IMR-90 (cell line): Measurements from ENCODE around the gene ZNF320. TPM values are rescaled to one million over a fixed set of nuclear protein-coding genes. Genes with fewer than 3 reads are reported as not detected.
"Not testable (repeated sequence)": the region's sequence is repeated elsewhere in the genome, so short reads cannot be mapped to it uniquely, and the experiment has no call there.

Experiments
- ATAC-seq: fragments of 200-7000 bp; cut with Tn5 transposase; 2 replicates; pipeline ENCODE4 v1.9.1; 2020; ENCODE audit warnings: low read depth, mild to moderate bottlenecking, moderate library complexity
- BruUV-seq: library from RNA; stranded (reverse); fragments of 400-500 nt; replicated peaks from 2 replicates; lab custom pipeline; 2021; lab: Mats Ljungman, UMichigan
- CTCF ChIA-PET: fragments of 300-600 bp; formaldehyde crosslinking; extraction: SDS; loops from one replicate; lab custom pipeline; 2021; ENCODE audit warnings: antibody characterized with exemption; lab: Yijun Ruan, JAX
- POLR2A ChIA-PET: fragments of 300-600 bp; sonication (Branson Sonifier 250); formaldehyde crosslinking; loops from one replicate; lab custom pipeline; 2022; ENCODE audit warnings: antibody characterized with exemption; ENCODE audit not compliant: unreplicated experiment; lab: Charles Lee
- DNase-seq: peaks from one replicate; pipeline ENCODE4 v3.0.0; 2013
- H2AFZ ChIP-seq: replicated peaks from 2 replicates; pipeline ENCODE3; 2013; ENCODE audit warnings: low read length, mild to moderate bottlenecking; ENCODE audit not compliant: poor library complexity
- H2AK5ac ChIP-seq: 2 replicates; pipeline ENCODE4 v1.6.1; 2013; ENCODE audit warnings: low read depth, low read length, inconsistent platforms
- H2AK9ac ChIP-seq: replicated peaks from 2 replicates; pipeline ENCODE3; 2013; ENCODE audit warnings: mild to moderate bottlenecking, low read depth, low read length, moderate library complexity; ENCODE audit not compliant: poor library complexity
- H2BK120ac ChIP-seq: 2 replicates; pipeline ENCODE4 v1.6.1; 2013; ENCODE audit warnings: low read depth, low read length, inconsistent platforms
- H2BK15ac ChIP-seq: 3 replicates; pipeline ENCODE4 v1.6.1; 2013; ENCODE audit warnings: low read depth, low read length, inconsistent platforms
- H2BK20ac ChIP-seq: 2 replicates; pipeline ENCODE4 v1.6.1; 2013; ENCODE audit warnings: low read depth, mild to moderate bottlenecking, inconsistent platforms, low read length, moderate library complexity
- H2BK5ac ChIP-seq: 2 replicates; pipeline ENCODE4 v1.6.1; 2013; ENCODE audit warnings: mild to moderate bottlenecking, low read depth, low read length, inconsistent platforms; ENCODE audit not compliant: poor library complexity, severe bottlenecking
- H3K14ac ChIP-seq: replicated peaks from 2 replicates; pipeline ENCODE4 v1.6.1; 2013; ENCODE audit warnings: low read depth, low read length, inconsistent platforms
- H3K18ac ChIP-seq: 2 replicates; pipeline ENCODE4 v1.6.1; 2013; ENCODE audit warnings: low read depth, low read length, control low read depth
- H3K23ac ChIP-seq: 2 replicates; pipeline ENCODE4 v1.6.1; 2013; ENCODE audit warnings: low read depth, low read length, inconsistent platforms
- H3K27ac ChIP-seq: 2 replicates; pipeline ENCODE4 v1.5.1; 2013; ENCODE audit warnings: mild to moderate bottlenecking, control low read depth, low read length; ENCODE audit not compliant: insufficient read depth
- H3K27me3 ChIP-seq: 2 replicates; pipeline ENCODE4 v1.6.1; 2013; ENCODE audit warnings: low read length; ENCODE audit not compliant: control insufficient read depth, insufficient read depth
- H3K36me3 ChIP-seq: 2 replicates; pipeline ENCODE4 v1.6.1; 2013; ENCODE audit warnings: low read length, mixed read lengths; ENCODE audit not compliant: control insufficient read depth, insufficient read depth
- H3K4ac ChIP-seq: 2 replicates; pipeline ENCODE4 v1.6.1; 2013; ENCODE audit warnings: low read depth, low read length, inconsistent platforms
- H3K4me1 ChIP-seq: 2 replicates; pipeline ENCODE4 v1.6.1; 2013; ENCODE audit warnings: low read length, mixed read lengths; ENCODE audit not compliant: control insufficient read depth, insufficient read depth
- H3K4me2 ChIP-seq: 2 replicates; pipeline ENCODE4 v1.6.1; 2013; ENCODE audit warnings: low read depth, mild to moderate bottlenecking, control low read depth, low read length, moderate library complexity
- H3K4me3 ChIP-seq: 2 replicates; pipeline ENCODE4 v1.5.1; 2013; ENCODE audit warnings: low read depth, mild to moderate bottlenecking, control low read depth, low read length, moderate library complexity; ENCODE audit not compliant: insufficient read depth
- H3K56ac ChIP-seq: 2 replicates; pipeline ENCODE4 v1.6.1; 2013; ENCODE audit warnings: low read length, inconsistent platforms; ENCODE audit not compliant: insufficient read depth; ENCODE audit errors: extremely low read depth
- H3K79me1 ChIP-seq, 2 experiments: 2 replicates each; pipeline ENCODE4 v1.6.1; 2013; ENCODE audit warnings: low read length in 2 of 2, inconsistent platforms in 1 of 2, low read depth in 1 of 2
- H3K9ac ChIP-seq: 2 replicates; pipeline ENCODE4 v1.6.1; 2013; ENCODE audit warnings: low read depth, low read length, control low read depth
- H3K9me1 ChIP-seq: 2 replicates; pipeline ENCODE4 v1.6.1; 2013; ENCODE audit warnings: low read length, inconsistent platforms; ENCODE audit not compliant: insufficient read depth
- H3K9me3 ChIP-seq: 2 replicates; pipeline ENCODE4 v1.6.1; 2013; ENCODE audit warnings: low read length; ENCODE audit not compliant: control insufficient read depth, insufficient read depth
- H4K20me1 ChIP-seq: 2 replicates; pipeline ENCODE4 v1.6.1; 2013; ENCODE audit warnings: low read length, inconsistent platforms; ENCODE audit not compliant: insufficient read depth
- H4K5ac ChIP-seq: 2 replicates; pipeline ENCODE4 v1.6.1; 2013; ENCODE audit warnings: mild to moderate bottlenecking, low read depth, low read length, control low read depth
- H4K8ac ChIP-seq, 2 experiments: 2 replicates each; pipeline ENCODE4 v1.6.1; 2013; ENCODE audit warnings: low read depth in 2 of 2, low read length in 2 of 2, control low read depth in 1 of 2, inconsistent platforms in 1 of 2
- H4K91ac ChIP-seq: 2 replicates; pipeline ENCODE4 v1.6.1; 2013; ENCODE audit warnings: low read depth, low read length, inconsistent platforms; ENCODE audit not compliant: insufficient read depth
- FOS ChIP-seq: fragments of 150-350 bp; IDR thresholded peaks from 2 replicates; pipeline ENCODE4 v1.6.1; 2016; ENCODE audit warnings: low read depth, low read length
- NFE2L2 ChIP-seq: fragments of 150-350 bp; IDR thresholded peaks from 2 replicates; pipeline ENCODE4 v1.6.1; 2016; ENCODE audit warnings: low read depth, mild to moderate bottlenecking, low read length
- RAD21 ChIP-seq: IDR thresholded peaks from 2 replicates; pipeline ENCODE4 v1.6.1; 2012; ENCODE audit warnings: low read length, improper control_type of control experiment
- WGBS, 2 experiments: methylation state at CpG; one replicate each; pipeline versions ENCODE4 v1.1.5 to v1.1.7; 2013; ENCODE audit warnings: missing lambda C conversion rate in 2 of 2; ENCODE audit not compliant: insufficient read length in 1 of 2; ENCODE audit errors: extremely low coverage in 2 of 2; 5-methylcytosine and 5-hydroxymethylcytosine counted together
- dilution Hi-C: fragments of 300-500 bp; cut with HindIII; formaldehyde crosslinking; loops from one replicate; pipeline ENCODE4 v1.14.3; 2018; ENCODE audit warnings: low sequenced_read_pairs; ENCODE audit not compliant: unreplicated experiment
- in situ Hi-C: fragments of 300-500 bp; cut with MboI; formaldehyde crosslinking; loops from 3 replicates; pipeline ENCODE4 v1.14.3; 2019; ENCODE audit warnings: low sequenced_read_pairs, inconsistent platforms, mixed read lengths
- intact Hi-C: fragments of 100-400 bp; cut with micrococcal nuclease; formaldehyde crosslinking; loops from 2 replicates; pipeline ENCODE4 v1.10.0; 2022
- polyA plus RNA-seq, 3 experiments: library from polyadenylated mRNA; depleted of rRNA; stranded (reverse); fragments of >200 nt; gene quantifications; 2 replicates each; pipeline ENCODE4 v1.2.3, GENCODE V29; 2012; ENCODE audit warnings: low replicate concordance in 1 of 3
- total RNA-seq: library from RNA; depleted of rRNA; stranded (reverse); fragments of >200 nt; gene quantifications from 2 replicates; pipeline ENCODE4 v1.2.3, GENCODE V29; 2012
- TF ChIP-seq, protein P1 (sequence below): fragments of 150-350 bp; IDR thresholded peaks from 2 replicates; pipeline ENCODE4 v1.6.1; 2017; ENCODE audit warnings: mild to moderate bottlenecking, antibody characterized with exemption, low read length, low read depth

ZNF320 gene
- total and polyA plus RNA-seq, 2 of the 4 experiments (the other 2 are of a cell fraction) = 3.4 to 5.0 TPM

DNA sequence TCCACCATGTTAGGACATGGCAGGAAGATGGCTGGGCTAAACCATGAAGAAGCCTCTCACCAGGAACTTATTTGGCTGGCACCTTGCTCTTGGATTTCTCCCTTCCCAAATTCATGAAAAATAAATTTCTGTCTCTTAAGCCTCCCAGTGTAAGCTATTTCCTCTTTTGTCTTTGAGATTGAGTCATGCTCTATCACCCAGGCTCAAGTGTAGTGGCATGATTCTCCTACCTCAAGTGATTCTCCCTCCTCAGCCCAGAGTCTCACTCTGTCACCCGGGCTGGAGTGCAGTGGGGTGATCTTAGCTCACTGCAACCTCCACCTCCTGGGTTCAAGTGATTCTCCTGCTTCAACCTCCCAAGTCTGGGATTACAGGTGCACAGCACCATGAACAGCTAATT, 13.2 kb upstream of the ZNF320 start (continued):
- TF ChIP-seq NFE2L2 (no peak), FOS (no peak), RAD21 (no peak)
- TF ChIP-seq, protein P1, sequence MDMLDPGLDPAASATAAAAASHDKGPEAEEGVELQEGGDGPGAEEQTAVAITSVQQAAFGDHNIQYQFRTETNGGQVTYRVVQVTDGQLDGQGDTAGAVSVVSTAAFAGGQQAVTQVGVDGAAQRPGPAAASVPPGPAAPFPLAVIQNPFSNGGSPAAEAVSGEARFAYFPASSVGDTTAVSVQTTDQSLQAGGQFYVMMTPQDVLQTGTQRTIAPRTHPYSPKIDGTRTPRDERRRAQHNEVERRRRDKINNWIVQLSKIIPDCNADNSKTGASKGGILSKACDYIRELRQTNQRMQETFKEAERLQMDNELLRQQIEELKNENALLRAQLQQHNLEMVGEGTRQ = no peak

DNA sequence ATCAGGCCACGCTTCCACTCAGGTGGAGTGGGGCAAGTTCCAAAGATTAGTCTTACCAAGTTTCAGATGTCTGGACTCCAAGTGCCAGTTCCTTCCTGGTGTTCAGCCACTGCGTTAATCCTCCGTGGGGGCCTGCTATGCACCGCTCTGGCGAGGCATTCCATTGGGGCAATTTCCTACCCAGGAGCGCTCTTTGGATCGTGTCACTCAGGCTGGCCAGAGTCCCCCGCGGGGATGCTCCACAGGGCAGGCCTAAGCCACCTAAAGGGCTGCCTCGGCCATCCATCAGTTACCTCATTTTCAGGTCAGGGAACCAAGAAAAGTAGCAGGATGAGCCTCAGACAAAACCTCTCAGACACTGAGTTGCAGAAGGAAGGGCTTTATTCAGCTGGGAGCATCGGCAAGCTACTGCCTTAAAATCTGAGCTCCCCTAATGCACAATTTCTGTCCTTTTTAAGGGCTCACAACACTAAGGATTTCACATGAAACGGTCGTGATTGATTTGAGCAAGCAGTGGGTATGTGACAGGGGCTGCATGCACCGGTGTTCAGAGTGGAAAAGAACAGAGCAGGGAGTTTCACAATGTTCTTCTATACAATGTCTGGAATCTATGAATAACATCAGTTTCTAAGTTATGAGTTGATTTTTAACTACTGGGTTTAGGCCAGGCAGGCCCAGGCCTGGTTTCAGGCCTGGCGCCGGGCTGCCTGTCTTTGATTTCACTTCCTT, 6.8 kb upstream of the ZNF320 start:
- CTCF ChIA-PET, H3K9me1 ChIP-seq, H3K14ac ChIP-seq, H2BK5ac ChIP-seq, H2BK20ac ChIP-seq, H3K23ac ChIP-seq, H3K18ac ChIP-seq, H4K91ac ChIP-seq, H3K9me3 ChIP-seq, H4K8ac ChIP-seq, H3K27me3 ChIP-seq, H2BK15ac ChIP-seq, H3K4me1 ChIP-seq, dilution Hi-C loops, H3K4me3 ChIP-seq, H4K5ac ChIP-seq, DNase-seq, H3K4me2 ChIP-seq, H3K4ac ChIP-seq, BruUV-seq, H3K27ac ChIP-seq, H3K9ac ChIP-seq, H4K20me1 ChIP-seq, H2BK120ac ChIP-seq, H3K79me1 ChIP-seq, intact Hi-C loops, in situ Hi-C loops, H2AK5ac ChIP-seq, H2AFZ ChIP-seq, H3K36me3 ChIP-seq, H3K56ac ChIP-seq, POLR2A ChIA-PET, ATAC-seq, H2AK9ac ChIP-seq: not testable (repeated sequence)
- WGBS, 2 experiments = 86% methylated on average over 6 of the region's 16 CpGs; no CpG with 5 or more reads in 1 of the 2 experiments
